HG02759 (cell line): ENCODE results near the gene ITPR2.

ENCODE experiments used
- ATAC-seq: cut with Tn5 transposase; IDR thresholded peaks from one replicate; pipeline ENCODE4 v1.9.1; 2021; ENCODE audit warnings: mild to moderate bottlenecking, moderate library complexity; ENCODE audit not compliant: unreplicated experiment

ITPR2 gene

DNA sequence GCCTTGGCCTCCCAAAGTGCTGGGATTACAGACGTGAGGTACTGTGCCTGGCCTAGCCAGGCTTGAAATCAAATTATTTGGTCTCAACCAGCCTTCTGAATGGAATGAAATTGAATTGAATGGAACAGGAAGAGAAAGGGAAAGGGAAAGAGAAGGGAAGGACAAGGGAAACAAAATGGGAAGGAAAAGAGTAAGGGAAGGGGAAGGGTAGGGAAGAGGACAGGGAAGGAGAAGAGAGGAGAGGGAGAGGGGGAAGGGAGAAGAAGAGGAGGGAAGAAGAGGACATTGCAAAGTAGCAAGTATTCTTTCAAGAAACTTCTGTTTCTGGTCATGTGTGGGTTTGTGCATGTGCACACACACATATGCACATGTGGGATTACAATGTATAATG is 97.8 kb downstream of the ITPR2 start:
- no peak for ATAC-seq

DNA sequence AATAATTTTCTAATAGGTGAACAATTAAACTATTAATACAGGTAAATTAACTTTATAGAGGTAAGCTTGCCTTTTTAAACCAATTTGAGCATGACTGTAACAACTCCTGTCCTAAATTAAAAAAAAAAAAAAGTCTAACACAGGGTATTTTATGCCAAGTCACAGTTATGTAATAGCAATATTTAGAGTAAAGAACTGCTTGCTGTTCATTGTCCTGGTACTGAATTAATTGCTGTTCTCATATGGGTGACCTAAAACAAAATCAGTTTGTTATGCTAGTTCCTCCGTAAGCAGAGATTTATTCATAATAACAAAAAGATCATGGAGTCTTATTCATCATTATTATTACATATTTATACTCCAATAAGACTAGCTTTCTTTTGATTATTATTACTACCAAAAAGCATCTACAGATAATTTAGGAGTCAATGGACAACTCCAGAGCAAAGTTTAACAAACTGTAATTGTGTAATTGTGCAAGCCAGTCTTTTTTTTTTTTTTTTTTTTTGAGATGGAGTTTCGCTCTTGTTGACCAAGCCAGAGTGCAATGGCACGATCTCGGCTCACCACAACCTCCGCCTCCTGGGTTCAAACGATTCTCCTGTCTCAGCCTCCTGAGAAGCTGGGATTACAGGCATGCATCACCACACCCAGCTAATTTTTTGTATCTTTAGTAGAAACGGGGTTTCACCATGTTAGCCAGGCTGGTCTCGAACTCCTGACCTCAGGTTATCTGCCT is 98.3 kb downstream of the ITPR2 start:
- no peak for ATAC-seq

DNA sequence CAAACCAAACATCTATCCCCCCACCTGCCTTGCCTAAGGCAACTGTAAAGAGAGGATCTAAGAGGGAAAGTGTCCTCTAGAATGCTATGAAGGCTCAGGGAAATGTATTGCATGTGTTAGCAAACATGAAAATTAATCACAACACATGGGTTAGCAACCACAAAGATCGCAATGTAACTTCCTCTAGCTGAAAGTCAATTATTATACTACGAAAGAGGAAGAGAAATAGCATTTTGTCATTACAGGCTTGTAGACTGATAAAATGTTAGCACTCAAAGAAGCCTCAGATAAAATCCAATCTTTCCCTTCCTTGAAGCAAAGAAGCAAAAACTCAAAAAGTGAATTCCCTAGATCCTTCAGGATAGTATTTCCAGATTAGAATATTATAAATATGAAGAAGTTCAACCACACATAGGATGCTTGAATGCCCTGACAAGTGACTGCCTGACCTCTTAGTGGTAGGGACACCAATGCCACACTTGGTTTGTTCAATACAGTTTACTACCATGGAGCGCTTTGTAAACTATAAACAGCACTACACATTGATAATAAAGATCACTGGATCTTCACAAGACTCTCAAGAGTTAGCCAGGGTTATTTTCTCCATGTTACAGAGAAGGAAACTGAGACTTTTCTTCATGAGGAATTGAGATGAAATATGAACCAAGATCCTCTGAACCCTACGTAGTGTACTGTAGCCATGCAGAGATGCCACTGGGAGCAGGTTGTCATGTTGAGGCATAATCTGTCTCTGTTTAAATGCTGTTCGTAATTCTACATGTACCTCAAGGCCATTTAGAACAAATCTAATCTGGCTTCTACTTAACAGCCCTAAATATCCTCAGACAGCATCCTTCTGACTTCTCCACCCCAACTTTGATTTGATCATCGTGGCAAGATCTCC is 100.7 kb downstream of the ITPR2 start:
- ATAC-seq, result peak; percentile 65

DNA sequence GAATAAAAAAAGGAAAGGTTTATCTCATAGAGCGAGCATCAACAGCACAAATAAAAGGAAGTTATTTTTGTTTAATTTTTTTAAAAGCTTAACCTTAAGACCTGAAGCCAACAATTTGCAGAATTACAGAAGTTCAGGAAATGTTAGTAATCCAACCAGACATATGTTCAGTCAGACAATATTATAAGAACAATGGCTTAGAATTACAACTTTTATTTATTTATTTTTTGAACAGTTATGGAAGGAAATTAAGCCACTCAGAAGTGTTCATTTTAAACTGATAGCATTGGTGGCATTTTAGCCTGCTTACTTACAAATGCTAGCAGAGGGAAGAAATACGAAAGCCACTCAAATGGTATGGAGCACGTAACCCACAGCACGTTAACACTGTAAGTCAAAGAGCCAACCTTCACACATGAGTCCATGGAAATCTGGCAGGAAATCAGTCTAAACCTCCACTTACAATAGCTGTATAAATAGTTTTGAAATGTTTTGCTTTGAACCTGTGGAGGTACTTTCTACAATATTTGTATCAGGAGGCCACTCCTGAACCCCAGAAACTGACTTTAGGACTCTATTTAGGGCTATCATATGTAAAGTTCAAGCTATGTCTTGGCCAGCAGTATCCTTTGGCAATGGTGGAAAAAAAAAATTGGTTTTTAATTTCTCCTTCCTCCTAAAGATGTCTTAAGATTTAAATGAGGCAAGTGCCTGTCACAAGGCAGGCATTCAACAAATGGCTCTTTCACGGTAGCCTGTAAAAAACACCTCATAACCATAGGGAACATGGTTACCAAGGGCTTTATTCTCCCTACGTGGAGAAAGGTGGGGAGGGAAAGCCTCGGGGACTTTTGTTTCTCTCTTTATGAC is 102.3 kb downstream of the ITPR2 start:
- no peak for ATAC-seq

DNA sequence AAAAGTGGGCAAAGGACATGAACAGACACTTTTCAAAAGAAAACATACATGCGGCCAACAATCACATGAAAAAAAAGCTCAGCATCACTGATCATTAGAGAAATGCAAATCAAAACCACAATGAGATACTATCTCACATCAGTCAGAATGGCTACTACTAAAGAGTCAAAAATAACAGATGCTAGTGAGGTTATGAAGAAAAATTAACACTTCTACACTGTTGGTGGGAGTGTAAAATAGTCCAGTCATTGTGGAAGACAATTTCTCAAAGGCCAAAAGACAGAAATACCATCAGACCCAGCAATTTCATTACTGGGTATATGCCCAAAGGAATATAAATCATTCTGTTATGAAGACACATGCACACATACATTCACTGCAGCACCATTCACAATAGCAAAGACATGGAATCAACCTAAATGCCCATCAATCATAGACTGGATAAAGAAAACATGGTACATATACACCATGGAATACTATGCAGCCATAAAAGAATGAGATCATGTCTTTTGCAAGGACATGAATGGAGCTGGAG is 103.8 kb downstream of the ITPR2 start:
- ATAC-seq, result peak; percentile 52

DNA sequence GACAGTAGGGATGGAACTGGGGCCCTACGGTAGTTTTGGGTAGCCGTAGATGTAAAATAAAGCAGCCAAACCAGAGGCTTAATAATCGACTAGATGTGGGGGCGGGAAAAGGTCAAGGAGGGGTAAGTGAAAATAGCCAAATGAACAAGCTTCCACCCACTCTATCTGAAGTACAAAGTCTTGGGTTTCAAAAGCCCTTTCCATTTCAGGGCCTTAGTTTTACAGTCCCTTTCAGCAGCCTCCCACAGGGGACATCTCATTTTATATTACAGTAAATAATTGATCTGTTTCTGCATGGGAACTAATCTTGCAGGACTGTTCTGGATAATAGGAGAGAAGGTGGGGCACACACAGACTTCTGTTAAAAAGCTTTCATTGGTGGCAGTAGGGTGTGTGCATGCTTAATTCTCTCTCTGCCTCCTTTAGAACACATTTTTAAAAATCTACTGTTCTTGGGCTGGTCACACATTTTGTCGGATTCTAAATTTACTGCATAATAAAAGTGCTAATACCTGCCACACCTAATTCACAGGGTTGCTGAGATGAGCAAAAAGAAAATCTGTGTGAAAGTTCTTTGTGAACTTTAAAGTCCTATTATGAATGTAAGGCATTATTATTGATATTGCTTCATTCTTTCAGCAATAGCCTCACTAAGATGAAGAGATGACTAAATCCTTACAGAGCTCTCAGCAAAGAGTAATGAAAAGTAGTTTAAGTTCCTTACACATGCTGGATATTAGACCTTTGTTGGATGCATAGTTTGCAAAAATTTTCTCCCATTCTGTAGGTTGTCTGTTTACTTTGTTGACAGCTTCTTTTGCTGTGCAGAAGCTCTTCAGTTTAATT is 104.6 kb downstream of the ITPR2 start:
- peak; percentile 34 for ATAC-seq

DNA sequence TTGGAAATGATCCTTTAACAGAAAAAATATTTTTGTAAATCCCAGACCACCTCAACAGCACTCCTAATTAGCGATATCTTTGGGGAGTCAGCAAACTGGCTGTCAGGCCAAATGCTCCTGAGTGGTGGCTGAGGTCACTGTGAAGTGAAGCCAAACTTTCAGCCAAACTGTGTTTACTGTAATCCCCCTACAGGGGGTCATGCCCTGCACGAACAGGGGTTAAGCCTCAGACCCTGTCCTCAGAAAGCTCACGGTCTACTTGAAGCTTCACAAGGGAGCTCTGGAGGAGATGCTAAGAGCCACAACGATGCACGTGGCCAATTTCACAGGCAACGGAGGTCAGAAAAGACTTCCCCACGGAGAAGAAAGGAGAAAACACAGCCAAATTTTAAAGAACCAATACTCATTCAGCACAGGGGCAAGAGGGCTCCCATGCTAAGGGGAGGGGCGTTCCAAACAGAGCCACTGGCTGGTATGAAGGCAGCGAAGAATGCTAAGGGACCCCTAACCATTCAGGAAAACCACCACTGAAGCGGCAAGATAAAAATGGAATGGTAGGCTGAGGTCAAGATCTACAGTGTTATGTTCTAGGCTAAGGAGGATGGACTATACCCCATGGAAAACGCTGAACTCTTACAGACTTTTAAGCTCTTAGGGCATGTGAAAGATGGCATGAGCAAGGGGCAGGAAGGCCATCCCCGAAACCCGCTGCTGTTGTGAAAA is 105.4 kb downstream of the ITPR2 start:
- ATAC-seq, result no peak

DNA sequence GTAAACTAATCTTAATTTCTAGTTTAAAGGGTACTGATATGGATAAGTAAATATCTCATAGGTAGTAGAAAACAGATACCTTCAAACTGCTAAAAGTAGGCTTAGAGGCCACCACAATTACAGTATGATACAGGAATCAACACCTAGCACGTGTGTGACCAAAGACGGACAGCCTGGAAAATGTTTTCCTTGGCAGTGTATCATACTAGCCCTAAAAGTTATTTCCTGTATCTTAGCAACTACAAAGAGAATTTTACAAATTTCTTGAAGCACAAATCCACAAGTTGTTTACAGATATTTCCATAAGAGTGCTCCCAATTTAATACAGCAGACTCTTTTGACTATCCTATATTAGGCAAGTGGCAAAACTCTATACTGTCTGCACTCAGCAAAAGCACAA is 106.0 kb downstream of the ITPR2 start:
- ATAC-seq, result no peak

DNA sequence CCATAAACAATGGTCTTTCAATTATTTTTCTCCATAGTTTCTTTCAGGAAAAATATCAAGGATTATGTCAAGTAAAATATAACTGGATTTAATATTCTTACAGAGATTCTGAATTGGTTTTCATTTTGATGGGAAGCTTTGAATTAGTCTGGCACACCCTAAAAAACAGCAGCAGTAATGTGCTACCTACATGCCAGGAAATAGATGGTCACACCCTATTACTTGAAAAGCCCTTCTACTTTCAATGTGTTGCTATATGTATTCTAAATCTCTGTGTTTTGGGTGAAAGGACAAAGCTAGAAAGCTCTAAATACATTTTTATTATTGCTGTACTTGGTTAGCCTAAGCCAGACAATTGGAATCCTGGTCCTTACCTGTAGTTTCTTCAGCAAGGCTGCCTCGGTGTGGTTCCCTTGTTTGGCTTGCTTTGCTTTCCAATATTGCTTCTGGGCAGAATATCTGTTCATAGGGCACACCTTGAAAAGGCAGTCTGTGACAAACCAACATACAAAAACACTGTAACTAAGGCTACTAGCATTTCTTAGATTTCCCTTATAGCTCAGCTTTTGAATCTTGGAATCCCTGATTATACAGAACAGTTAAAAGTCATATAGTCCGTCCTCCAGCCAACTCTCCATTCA is 107.6 kb downstream of the ITPR2 start:
- no peak for ATAC-seq

DNA sequence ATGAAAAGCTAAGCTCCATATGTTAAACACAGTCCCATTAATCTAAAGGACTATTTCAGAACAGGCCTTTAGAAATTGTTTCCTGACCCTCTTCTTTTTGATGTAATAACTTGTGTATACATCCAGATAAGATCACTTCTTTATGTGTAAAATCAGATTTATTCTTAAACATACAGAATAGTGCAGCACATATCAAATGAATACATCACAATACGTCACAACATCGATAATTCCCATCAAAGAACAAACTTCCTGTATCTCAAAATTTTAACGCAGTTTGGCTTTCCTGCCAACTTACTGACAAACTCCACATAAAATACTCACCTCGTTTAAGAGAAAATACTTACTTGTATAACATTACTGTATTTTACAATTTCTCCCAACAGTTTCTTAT is 108.7 kb downstream of the ITPR2 start:
- ATAC-seq, result no peak

DNA sequence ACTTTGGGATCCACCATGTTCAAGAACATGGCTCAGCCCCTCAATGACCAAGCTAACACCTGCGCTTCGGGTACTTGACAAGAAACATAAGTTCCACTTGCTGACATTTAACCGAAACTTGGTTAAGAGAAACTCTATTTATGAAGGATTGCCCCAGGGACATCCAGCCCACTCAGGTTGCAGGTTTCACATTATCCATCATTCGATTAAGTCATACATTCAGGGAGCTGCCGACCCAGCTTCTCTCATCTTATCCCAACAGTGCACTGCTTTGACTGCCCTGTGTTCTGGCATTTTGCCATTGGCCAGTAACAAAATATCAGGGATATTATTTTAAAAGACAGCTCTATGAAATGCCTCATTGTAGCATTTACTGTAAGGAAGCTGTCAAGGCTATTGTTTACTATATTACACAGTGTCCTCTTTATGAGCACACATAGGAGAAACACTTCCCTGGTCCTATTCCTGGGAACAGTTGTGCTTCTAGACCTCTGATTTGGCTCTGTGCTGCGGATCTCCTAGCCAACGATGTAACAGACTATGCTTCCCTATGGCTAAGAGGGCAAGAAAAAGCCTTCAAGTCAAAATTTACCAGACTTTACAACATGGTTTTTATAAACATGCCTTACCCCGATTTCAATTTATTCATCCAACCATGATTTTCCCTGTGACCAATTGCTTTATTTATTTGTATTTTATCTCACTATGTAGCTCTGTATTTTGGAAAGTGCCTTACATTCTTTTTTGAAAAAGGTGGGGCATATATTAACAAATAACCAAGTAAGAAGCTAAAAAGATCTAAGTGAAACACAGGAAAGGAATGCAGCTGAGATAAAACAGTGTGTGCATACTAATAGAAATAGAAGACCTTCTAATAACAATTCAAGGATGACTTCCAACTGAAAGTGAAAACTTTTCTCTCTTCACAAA is 109.3 kb downstream of the ITPR2 start:
- no peak for ATAC-seq

DNA sequence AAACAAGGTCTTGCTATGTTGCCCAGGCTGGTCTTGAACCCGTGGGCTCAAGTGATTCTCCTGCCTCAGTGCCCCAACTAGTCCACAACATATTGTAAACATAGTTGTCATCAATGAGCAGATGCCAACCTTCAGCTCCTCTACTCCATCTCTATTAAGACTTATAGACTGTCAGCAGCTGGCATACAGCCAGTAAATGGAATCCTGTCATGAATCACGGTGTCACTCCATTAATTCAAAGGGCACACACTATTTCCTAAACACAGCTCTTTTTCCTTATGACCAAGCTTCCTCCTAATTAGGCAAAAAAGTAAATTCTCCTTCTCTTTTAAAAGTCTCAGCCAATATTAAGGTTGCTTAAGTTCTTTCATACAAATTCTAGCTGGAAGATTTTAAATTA is 111.2 kb downstream of the ITPR2 start:
- ATAC-seq, result no peak

DNA sequence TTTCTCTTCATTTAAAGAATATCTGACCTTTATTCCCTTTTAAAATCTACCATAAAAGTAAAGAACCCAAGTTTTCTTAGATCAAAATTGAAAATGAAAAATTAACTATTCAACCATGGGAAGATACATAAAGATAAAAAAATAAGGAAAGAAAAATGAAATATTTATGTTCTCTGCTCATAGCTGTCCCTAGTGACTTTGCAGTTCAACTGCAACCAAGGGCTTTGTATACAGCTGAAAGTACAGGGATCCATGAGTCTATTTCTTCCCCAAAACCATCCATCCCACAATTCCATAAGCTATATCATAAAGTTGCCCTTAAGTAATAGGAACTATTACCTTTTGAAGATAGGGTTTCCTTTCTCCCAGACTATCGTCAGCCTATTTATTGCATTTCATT is 113.1 kb downstream of the ITPR2 start:
- ATAC-seq, result no peak

DNA sequence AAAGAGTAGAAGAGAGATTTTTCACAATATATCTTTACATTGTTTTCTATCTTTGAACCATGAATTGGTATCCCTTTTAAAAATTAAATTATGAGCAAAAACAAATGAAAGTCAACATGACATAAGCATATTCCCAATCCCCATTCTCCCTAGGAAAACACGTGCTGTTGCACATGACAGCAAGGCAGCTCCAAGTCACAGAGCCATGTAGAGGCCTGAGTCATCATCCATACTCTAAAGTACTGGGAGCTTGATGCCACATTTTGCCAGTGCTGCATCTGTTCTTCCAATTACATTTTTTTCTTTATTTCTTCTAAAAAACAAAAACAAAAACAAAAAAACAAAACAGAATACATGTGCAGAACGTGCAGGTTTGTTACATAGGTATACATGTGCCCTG is 115.2 kb downstream of the ITPR2 start:
- no peak for ATAC-seq

DNA sequence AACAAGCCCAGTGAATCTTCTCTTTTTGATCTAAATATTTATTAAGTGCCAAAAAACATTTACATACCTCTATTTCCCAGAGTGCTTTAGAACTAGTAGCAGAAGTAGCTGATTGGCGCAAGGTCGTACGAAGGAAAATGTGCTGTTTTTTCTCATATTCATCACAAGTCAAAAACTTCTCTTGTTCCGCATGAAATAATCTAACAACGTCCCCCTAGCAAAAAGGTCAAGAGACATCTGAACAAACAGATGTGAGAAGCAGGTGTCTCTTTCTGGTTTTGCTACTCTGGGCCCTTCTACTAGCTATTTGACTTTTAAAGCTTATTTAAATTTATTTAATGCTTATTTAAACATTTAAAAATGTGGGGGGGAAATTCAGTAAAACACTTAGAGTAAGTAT is 117.8 kb downstream of the ITPR2 start:
- ATAC-seq, result no peak

DNA sequence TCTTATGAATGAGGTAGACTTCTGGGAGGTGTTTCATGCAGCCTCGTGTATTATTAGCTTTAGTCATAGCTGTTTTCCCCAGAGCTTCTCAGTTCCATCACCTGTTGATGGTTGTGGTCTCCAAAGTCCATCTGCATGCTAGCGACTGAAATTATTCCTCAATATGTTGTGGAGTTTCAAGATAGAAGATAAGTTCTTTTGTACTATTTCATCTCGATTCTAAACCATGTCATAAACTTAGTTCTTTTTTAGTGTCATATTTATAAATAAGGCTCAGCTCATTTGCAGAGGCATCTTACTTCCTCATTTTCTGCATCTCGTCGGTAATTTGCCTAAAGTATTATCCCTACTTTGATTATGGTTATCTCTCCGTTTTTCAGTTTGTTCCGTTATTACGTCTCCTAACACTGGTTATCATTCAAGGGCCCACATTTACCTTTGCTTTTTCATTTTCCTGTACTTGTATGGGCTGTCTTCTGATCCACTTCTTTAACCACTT is 119.1 kb downstream of the ITPR2 start:
- ATAC-seq, result peak; percentile 81

DNA sequence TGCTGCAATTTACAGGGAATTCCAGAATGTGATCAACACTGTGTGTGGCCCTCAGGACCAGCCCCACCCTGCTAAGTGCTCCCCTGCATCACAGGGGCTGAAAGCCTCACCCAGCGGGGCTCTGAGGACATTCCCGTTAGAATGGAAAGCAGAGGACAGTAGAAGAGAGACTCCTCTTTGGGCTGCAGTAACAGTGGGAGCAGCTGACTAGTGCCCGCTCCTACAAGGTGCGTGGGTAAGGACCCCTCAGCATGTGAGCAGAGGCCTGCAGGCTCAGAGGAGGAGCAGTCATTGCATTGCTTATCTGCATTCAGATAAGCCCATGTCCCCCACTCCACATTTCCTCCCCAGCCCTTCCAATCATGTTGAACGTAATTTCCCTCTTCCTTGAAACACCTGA is 120.1 kb downstream of the ITPR2 start:
- ATAC-seq, result no peak

DNA sequence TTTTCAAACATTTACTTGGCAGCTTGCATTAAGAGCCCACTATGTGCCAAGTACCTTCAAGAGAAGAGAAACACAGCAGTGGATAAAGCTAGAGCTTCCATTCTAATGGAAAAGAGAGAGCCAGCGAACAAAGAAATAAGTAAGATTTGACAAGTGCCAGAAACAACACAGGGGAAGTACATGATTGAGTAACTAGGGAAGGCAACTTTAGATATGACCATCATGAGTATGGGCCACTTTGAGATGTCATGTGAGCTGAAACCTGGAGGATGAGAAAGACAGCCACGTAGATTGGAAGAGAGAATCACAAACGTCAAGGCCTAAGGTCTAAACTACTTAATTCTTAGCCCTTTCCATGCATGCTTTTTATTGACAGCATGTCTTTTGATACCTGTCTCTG is 121.4 kb downstream of the ITPR2 start:
- ATAC-seq, result peak; percentile 56
